Activated B cell treated with CpG ODN at 0.5 μM for 24 hours (primary cell): ENCODE results near the gene ATP1A1. TPM values are rescaled to one million over a fixed set of nuclear protein-coding genes. Genes with fewer than 3 reads are reported as not detected.

Experiments
- ATAC-seq: fragments of 200-7000 bp; cut with Tn5 transposase; one replicate; pipeline ENCODE4 v1.10.0; 2021; ENCODE audit warnings: low read depth, mild to moderate bottlenecking, moderate library complexity
- CTCF ChIA-PET: fragments of 350-600 bp; sonication (Branson Sonifier 250); formaldehyde crosslinking; loops from one replicate; lab custom pipeline; 2021; ENCODE audit warnings: antibody characterized with exemption; lab: Charles Lee
- POLR2A ChIA-PET: fragments of 350-600 bp; sonication (Branson Sonifier 250); formaldehyde crosslinking; loops from one replicate; lab custom pipeline; 2021; ENCODE audit warnings: antibody characterized with exemption; lab: Charles Lee
- DNase-seq: peaks from one replicate; pipeline ENCODE4 v3.0.0; 2022
- H3K27ac Mint-ChIP-seq: one replicate; pipeline ENCODE4 v1.8.0; 2020; ENCODE audit warnings: mixed read lengths
- H3K27me3 Mint-ChIP-seq: one replicate; pipeline ENCODE4 v1.8.0; 2021; ENCODE audit warnings: mixed read lengths
- H3K36me3 Mint-ChIP-seq: one replicate; pipeline ENCODE4 v1.8.0; 2021; ENCODE audit warnings: low read depth, mixed read lengths
- H3K4me1 Mint-ChIP-seq: one replicate; pipeline ENCODE4 v1.8.0; 2021; ENCODE audit warnings: mixed read lengths
- H3K4me3 Mint-ChIP-seq: one replicate; pipeline ENCODE4 v1.8.0; 2020; ENCODE audit warnings: mild to moderate bottlenecking, mixed read lengths
- H3K9me3 Mint-ChIP-seq: one replicate; pipeline ENCODE4 v1.8.0; 2020; ENCODE audit warnings: mixed read lengths
- intact Hi-C: fragments of 100-400 bp; cut with micrococcal nuclease; formaldehyde crosslinking; loops from one replicate; pipeline ENCODE4 v1.15.1; 2024
- total RNA-seq: library from RNA; stranded (reverse); gene quantifications from 2 replicates; pipeline ENCODE4 v1.2.3, GENCODE V29; 2022
- TF ChIP-seq, protein P1 (sequence below): fragments of 200-600 bp; IDR thresholded peaks from one replicate; pipeline ENCODE4 v1.8.0; 2022; ENCODE audit warnings: antibody characterized with exemption, mild to moderate bottlenecking

ATP1A1 gene
- total RNA-seq, 1 donor from 2014 or later: 151 TPM

DNA sequence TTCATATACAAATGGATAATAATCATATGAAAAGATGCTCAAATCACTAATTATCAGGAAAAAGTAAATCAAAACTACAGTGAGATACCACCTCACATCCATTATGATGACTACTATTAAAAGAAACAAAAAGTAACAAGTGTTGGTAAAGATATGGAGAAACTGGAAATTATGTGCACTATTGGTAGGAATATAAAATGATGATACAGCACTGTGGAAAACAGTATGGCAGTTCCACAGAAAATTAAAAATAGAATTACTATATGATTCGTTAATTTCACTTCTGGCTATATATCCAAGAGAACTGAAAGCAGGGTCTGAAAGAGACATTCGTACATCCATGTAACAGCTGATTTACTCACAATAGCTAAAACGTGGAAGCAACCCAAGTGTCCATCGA is 21.1 kb upstream of the ATP1A1 start:
- H3K4me3 Mint-ChIP-seq: no peak overlapping the region
- POLR2A ChIA-PET: no interaction called here
- H3K4me1 Mint-ChIP-seq: peaks cover 3% of the 10 kb centered on the region
- TF ChIP-seq, protein P1, sequence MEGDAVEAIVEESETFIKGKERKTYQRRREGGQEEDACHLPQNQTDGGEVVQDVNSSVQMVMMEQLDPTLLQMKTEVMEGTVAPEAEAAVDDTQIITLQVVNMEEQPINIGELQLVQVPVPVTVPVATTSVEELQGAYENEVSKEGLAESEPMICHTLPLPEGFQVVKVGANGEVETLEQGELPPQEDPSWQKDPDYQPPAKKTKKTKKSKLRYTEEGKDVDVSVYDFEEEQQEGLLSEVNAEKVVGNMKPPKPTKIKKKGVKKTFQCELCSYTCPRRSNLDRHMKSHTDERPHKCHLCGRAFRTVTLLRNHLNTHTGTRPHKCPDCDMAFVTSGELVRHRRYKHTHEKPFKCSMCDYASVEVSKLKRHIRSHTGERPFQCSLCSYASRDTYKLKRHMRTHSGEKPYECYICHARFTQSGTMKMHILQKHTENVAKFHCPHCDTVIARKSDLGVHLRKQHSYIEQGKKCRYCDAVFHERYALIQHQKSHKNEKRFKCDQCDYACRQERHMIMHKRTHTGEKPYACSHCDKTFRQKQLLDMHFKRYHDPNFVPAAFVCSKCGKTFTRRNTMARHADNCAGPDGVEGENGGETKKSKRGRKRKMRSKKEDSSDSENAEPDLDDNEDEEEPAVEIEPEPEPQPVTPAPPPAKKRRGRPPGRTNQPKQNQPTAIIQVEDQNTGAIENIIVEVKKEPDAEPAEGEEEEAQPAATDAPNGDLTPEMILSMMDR: no peak
- no peak for ATAC-seq
- no peak overlapping the region for H3K27ac Mint-ChIP-seq
- CTCF ChIA-PET: no interaction called here
- H3K36me3 Mint-ChIP-seq: no peaks in the 10 kb centered on the region
- peaks cover 13% of the 10 kb centered on the region for H3K27me3 Mint-ChIP-seq
- peaks cover 3% of the 10 kb centered on the region for H3K9me3 Mint-ChIP-seq
- intact Hi-C loops: no loop called here
- no peak for DNase-seq

- peaks cover 13% of the 10 kb centered on the region for H3K27me3 Mint-ChIP-seq
- intact Hi-C loops: no loop called here
- ATAC-seq (no peak), DNase-seq (no peak)
- H3K4me3 Mint-ChIP-seq: no peak overlapping the region
- H3K4me1 Mint-ChIP-seq: peaks cover 3% of the 10 kb centered on the region
- no peak overlapping the region for H3K27ac Mint-ChIP-seq
- H3K9me3 Mint-ChIP-seq: peaks cover 3% of the 10 kb centered on the region
- ChIA-PET POLR2A (no interaction called here), CTCF (no interaction called here)
- H3K36me3 Mint-ChIP-seq: no peaks in the 10 kb centered on the region
- TF ChIP-seq, protein P1: no peak
These were observed 20.7 kb upstream of the ATP1A1 start for GRCh38 chr1:116352349-116352813.

DNA sequence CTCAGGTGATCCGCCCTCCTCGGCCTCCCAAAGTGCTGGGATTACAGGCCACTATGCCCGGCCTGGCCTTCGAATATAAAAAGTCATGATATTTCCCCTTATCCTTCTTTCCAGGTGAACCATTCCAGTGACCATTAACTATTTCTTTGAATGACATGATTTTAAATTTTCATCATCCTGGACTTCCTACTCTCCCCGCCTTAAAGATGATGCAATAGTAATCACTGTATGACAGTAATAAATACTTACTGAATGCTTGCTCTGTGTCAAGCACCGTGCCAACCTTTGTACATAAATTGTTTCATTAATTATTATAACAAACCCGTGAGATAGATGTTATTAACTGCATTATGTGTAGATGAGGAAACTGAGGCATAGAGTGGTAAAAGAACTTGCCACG is 19.9 kb upstream of the ATP1A1 start:
- H3K27me3 Mint-ChIP-seq: peaks cover 10% of the 10 kb centered on the region
- CTCF ChIA-PET: no interaction called here
- intact Hi-C loops: no loop called here

DNA sequence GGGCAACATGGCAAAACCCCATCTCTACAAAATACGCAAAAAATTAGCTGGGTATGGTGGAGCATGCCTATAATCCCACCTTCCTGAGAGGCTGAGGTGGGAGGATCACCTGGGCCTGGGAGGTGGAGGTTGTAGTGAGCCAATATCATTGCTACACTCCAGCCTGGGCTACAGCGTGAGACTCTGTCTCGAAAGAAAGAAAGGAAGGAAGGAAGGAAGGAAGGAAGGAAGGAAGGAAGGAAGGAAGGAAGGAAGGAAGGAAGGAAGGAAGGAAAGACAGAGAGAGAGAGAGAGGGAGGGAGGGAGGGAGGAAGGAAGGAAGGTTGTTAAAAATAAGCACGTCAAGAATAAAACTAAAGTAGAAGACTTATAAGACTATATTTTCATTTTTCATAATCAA is 17.0 kb upstream of the ATP1A1 start:
- TF ChIP-seq, protein P1: no peak
- ATAC-seq: no peak
- no peak overlapping the region for H3K4me3 Mint-ChIP-seq
- peaks cover 11% of the 10 kb centered on the region for H3K27me3 Mint-ChIP-seq
- H3K9me3 Mint-ChIP-seq: no peaks in the 10 kb centered on the region
- no peak for DNase-seq
- H3K36me3 Mint-ChIP-seq: no peaks in the 10 kb centered on the region
- CTCF ChIA-PET: no interaction called here
- no peak overlapping the region for H3K27ac Mint-ChIP-seq
- POLR2A ChIA-PET: no interaction called here
- peaks cover 3% of the 10 kb centered on the region for H3K4me1 Mint-ChIP-seq
- intact Hi-C loops: no loop called here

More for the DNA sequence above, 19.9 kb upstream of the ATP1A1 start:
- DNase-seq: no peak
- no peak for ATAC-seq
- TF ChIP-seq, protein P1: no peak
- Mint-ChIP-seq H3K27ac (no peak overlapping the region), H3K9me3 (peaks cover 2% of the 10 kb centered on the region), H3K4me1 (peaks cover 3% of the 10 kb centered on the region), H3K36me3 (no peaks in the 10 kb centered on the region), H3K4me3 (no peak overlapping the region)
- POLR2A ChIA-PET: no interaction called here

GRCh38 chr1:116356673-116357072 is 16.4 kb upstream of the ATP1A1 start:
- Mint-ChIP-seq H3K27me3 (peaks cover 13% of the 10 kb centered on the region), H3K9me3 (no peaks in the 10 kb centered on the region), H3K4me1 (peaks cover 3% of the 10 kb centered on the region), H3K36me3 (no peaks in the 10 kb centered on the region), H3K27ac (no peak overlapping the region), H3K4me3 (no peak overlapping the region)
- ChIA-PET CTCF (interaction anchor here (3.9 kb wide), 1 partner anchor 129 kb away, joined by 32 read pairs; no protein-coding TSS in a partner anchor), POLR2A (no interaction called here)
- no peak for ATAC-seq
- intact Hi-C loops: no loop called here
- TF ChIP-seq, protein P1: no peak
- no peak for DNase-seq
